ENCODE results near the gene INPP4B. TPM values are rescaled to one million over a fixed set of nuclear protein-coding genes. Genes with fewer than 3 reads are reported as not detected.

INPP4B gene
- total and polyA plus RNA-seq, 2 of the 4 experiments (the other 2 are of a cell fraction): 1.8 to 14.0 TPM

GRCh38 chr4:142314686-142315085 is 531.4 kb downstream of the INPP4B start:
- Histone ChIP-seq H3K9ac (ENCODE audit: low read depth, low read length) (no peak overlapping the region), H3K27ac (ENCODE audit: insufficient read depth, low read length) (no peak overlapping the region), H4K20me1 (ENCODE audit: insufficient read depth, low read length) (no peaks in the 10 kb centered on the region), H4K8ac (ENCODE audit: low read depth in 2 of 2, low read length in 2 of 2) (no peak overlapping the region), H2AK5ac (ENCODE audit: low read depth, low read length) (no peak overlapping the region), H4K91ac (ENCODE audit: insufficient read depth, low read depth, low read length) (no peak overlapping the region), H2BK15ac (ENCODE audit: low read depth, low read length) (no peak overlapping the region), H2AFZ (replicated peaks; ENCODE audit: low read length, poor library complexity) (no peak overlapping the region), H3K9me3 (ENCODE audit: control insufficient read depth, insufficient read depth, low read length) (no peaks in the 10 kb centered on the region), H3K18ac (ENCODE audit: low read depth, low read length) (no peak overlapping the region), H3K23ac (ENCODE audit: low read depth, low read length) (no peak overlapping the region), H2BK5ac (ENCODE audit: low read depth, low read length, poor library complexity, severe bottlenecking) (no peak overlapping the region), H3K14ac (replicated peaks; ENCODE audit: low read depth, low read length) (no peak overlapping the region), H4K5ac (ENCODE audit: low read depth, low read length) (no peak overlapping the region), H2BK120ac (ENCODE audit: low read depth, low read length) (no peak overlapping the region), H3K4ac (ENCODE audit: low read depth, low read length) (no peak overlapping the region), H3K36me3 (ENCODE audit: control insufficient read depth, insufficient read depth, low read length) (peaks cover 4% of the 10 kb centered on the region; the same call in 1 of the 2 replicates), H3K27me3 (ENCODE audit: control insufficient read depth, insufficient read depth, low read length) (no peaks in the 10 kb centered on the region), H2AK9ac (replicated peaks; ENCODE audit: low read depth, low read length, poor library complexity) (no peak overlapping the region), H3K56ac (ENCODE audit: extremely low read depth, insufficient read depth, low read length) (no peak overlapping the region), H3K79me1 (ENCODE audit: low read depth in 1 of 2, low read length in 2 of 2) (no peaks in the 10 kb centered on the region), H3K4me3 (ENCODE audit: insufficient read depth, low read depth, low read length) (no peak overlapping the region), H3K4me2 (ENCODE audit: low read depth, low read length) (no peak overlapping the region), H3K9me1 (ENCODE audit: insufficient read depth, low read length) (peaks cover 3% of the 10 kb centered on the region; the same call in 1 of the 2 replicates), H3K4me1 (ENCODE audit: control insufficient read depth, insufficient read depth, low read length) (no peaks in the 10 kb centered on the region), H2BK20ac (ENCODE audit: low read depth, low read length) (no peak overlapping the region)
- no TSS peak for BruUV-seq (replicated peaks)
- in situ Hi-C loops (cut with MboI; ENCODE audit: low sequenced_read_pairs): no loop called here
- 98% methylated on average over 6 of the region's 7 CpGs; no CpG with 5 or more reads in 1 of the 2 experiments for WGBS, 2 experiments (ENCODE audit: extremely low coverage in 2 of 2, insufficient read length in 1 of 2)
- intact Hi-C loops (cut with micrococcal nuclease): no loop called here
- CTCF ChIA-PET: interaction anchor here (1.1 kb wide), 1 partner anchor 8 kb away, joined by 3 read pairs; no protein-coding TSS in a partner anchor
- DNase-seq: no peak
- POLR2A ChIA-PET (ENCODE audit: unreplicated experiment): no interaction called here
- ATAC-seq (ENCODE audit: low read depth): no peak
- dilution Hi-C loops (cut with HindIII; ENCODE audit: low sequenced_read_pairs, unreplicated experiment): no loop called here
- TF ChIP-seq ELK1 (IDR thresholded peaks at IDR 0.05; ENCODE audit: borderline replicate concordance, low read depth, low read length) (no peak), SMC3 (IDR thresholded peaks at IDR 0.05; ENCODE audit: low read depth, low read length) (no peak), CHD1 (IDR thresholded peaks at IDR 0.05; ENCODE audit: low read depth, low read length) (no peak), RAD21 (IDR thresholded peaks at IDR 0.05; ENCODE audit: low read length) (no peak), BHLHE40 (IDR thresholded peaks at IDR 0.05; ENCODE audit: low read depth, low read length) (no peak), MAFK (IDR thresholded peaks at IDR 0.05; ENCODE audit: low read depth, low read length) (no peak), MAZ (IDR thresholded peaks at IDR 0.05; ENCODE audit: borderline replicate concordance, low read depth, low read length) (no peak), RCOR1 (IDR thresholded peaks at IDR 0.05; ENCODE audit: insufficient replicate concordance, low read length) (no peak), RFX5 (IDR thresholded peaks at IDR 0.05; ENCODE audit: low read depth, low read length) (no peak), USF2 (IDR thresholded peaks at IDR 0.05; ENCODE audit: low read depth, low read length) (no peak), FOS (IDR thresholded peaks at IDR 0.05; ENCODE audit: low read depth, low read length) (no peak), MXI1 (IDR thresholded peaks at IDR 0.05; ENCODE audit: borderline replicate concordance, low read depth, low read length) (no peak), CEBPB (IDR thresholded peaks at IDR 0.05; ENCODE audit: low read depth, low read length) (no peak), POLR2A (IDR thresholded peaks at IDR 0.05; ENCODE audit: low read depth, low read length) (no peak), CTCF (conservative IDR thresholded peaks at IDR 0.05; ENCODE audit: low read depth, low read length) (no peak), NFE2L2 (IDR thresholded peaks at IDR 0.05; ENCODE audit: low read depth, low read length) (no peak)
